HG02973 (cell line): ENCODE measurements around the gene IKBIP.
"Not testable (repeated sequence)": the region's sequence is repeated elsewhere in the genome, so short reads cannot be mapped to it uniquely, and the experiment has no call there.

Source experiments
- ATAC-seq: cut with Tn5 transposase; IDR thresholded peaks from one replicate; pipeline ENCODE4 v1.9.1; 2021; ENCODE audit warnings: moderate library complexity; ENCODE audit not compliant: unreplicated experiment

The IKBIP gene

GRCh38 chr12:98644712-98645571, at the start of gene IKBIP, which contains the start of gene APAF1:
Gene IKBIP, minus strand, starts transcription at chr12:98644788. Its CDS starts 87 bp downstream, at chr12:98644701.
Gene APAF1, plus strand, starts transcription at chr12:98645290. Its CDS starts 3,070 bp downstream, at chr12:98648360.
- peak; percentile 90 for ATAC-seq

- ATAC-seq, result no peak
These were observed 46.8 kb upstream of the IKBIP start for GRCh38 chr12:98691351-98691750.

- ATAC-seq, result no peak
These were observed 42.0 kb upstream of the IKBIP start for GRCh38 chr12:98686603-98687002.

- ATAC-seq, result no peak
These were observed 39.6 kb upstream of the IKBIP start for GRCh38 chr12:98684199-98684598.

GRCh38 chr12:98679611-98680005, 35.0 kb upstream of the IKBIP start:
- no peak for ATAC-seq

GRCh38 chr12:98678946-98679610, 34.5 kb upstream of the IKBIP start:
- no peak for ATAC-seq

- no peak for ATAC-seq
These were observed 33.8 kb upstream of the IKBIP start for GRCh38 chr12:98678236-98678945.

- no peak for ATAC-seq
These were observed 30.3 kb upstream of the IKBIP start for GRCh38 chr12:98674841-98675240.

- no peak for ATAC-seq
These were observed 26.9 kb upstream of the IKBIP start for GRCh38 chr12:98671459-98671858.

- ATAC-seq, result no peak
These were observed 25.2 kb upstream of the IKBIP start for GRCh38 chr12:98669751-98670150.

GRCh38 chr12:98660521-98660920, 15.9 kb upstream of the IKBIP start:
- ATAC-seq, result no peak

GRCh38 chr12:98656289-98657101, 11.9 kb upstream of the IKBIP start:
- ATAC-seq, result no peak

GRCh38 chr12:98653866-98654493, 9.4 kb upstream of the IKBIP start:
- no peak for ATAC-seq

- ATAC-seq, result no peak
These were observed 6.7 kb upstream of the IKBIP start for GRCh38 chr12:98651328-98651727.

GRCh38 chr12:98646294-98647090, 1.9 kb upstream of the IKBIP start:
- no peak for ATAC-seq

GRCh38 chr12:98645572-98646067, 1.0 kb upstream of the IKBIP start:
- ATAC-seq, result no peak

- ATAC-seq, result peak; percentile 21
These were observed 216 bp downstream of the IKBIP start for GRCh38 chr12:98644433-98644711.

GRCh38 chr12:98642801-98643200, 1.8 kb downstream of the IKBIP start:
- not testable (repeated sequence) for ATAC-seq

GRCh38 chr12:98639491-98639890, 5.1 kb downstream of the IKBIP start:
- no peak for ATAC-seq
